Liver (tissue), 3 donors: ENCODE data around the gene UGCG.

Experiments
- EGR1 ChIP-seq, 2 donors: IDR thresholded peaks; 2 replicates each; pipeline ENCODE4 v1.6.1; 2016 to 2018; ENCODE audit warnings: antibody characterized with exemption in 2 of 2, low read depth in 2 of 2
- GABPA ChIP-seq, 2 donors: IDR thresholded peaks in 1 of 2; conservative IDR thresholded peaks in 1 of 2; 2 replicates each; pipeline ENCODE4 v1.6.1; 2016; ENCODE audit warnings: antibody characterized with exemption in 2 of 2, mild to moderate bottlenecking in 1 of 2, moderate library complexity in 1 of 2
- JUND ChIP-seq, 2 donors: IDR thresholded peaks; 2 replicates each; pipeline ENCODE4 v1.6.1; 2016; ENCODE audit warnings: antibody characterized with exemption in 2 of 2
- REST ChIP-seq: IDR thresholded peaks from 2 replicates; pipeline ENCODE4 v1.6.1; 2016; ENCODE audit warnings: antibody characterized with exemption, mild to moderate bottlenecking
- SP1 ChIP-seq: IDR thresholded peaks from 2 replicates; pipeline ENCODE4 v1.6.1; 2018; ENCODE audit warnings: antibody characterized with exemption, mild to moderate bottlenecking
- TAF1 ChIP-seq: conservative IDR thresholded peaks from 2 replicates; pipeline ENCODE4 v1.6.1; 2016; ENCODE audit warnings: antibody characterized with exemption, mild to moderate bottlenecking
- YY1 ChIP-seq: IDR thresholded peaks from 2 replicates; pipeline ENCODE4 v1.6.1; 2016; ENCODE audit warnings: antibody characterized with exemption, mild to moderate bottlenecking
- TF ChIP-seq, protein P1 (sequence below): fragments of 150-350 bp; IDR thresholded peaks from 2 replicates; pipeline ENCODE4 v1.5.1; 2017; ENCODE audit warnings: improper control_type of control experiment, low read depth, low read length; ENCODE audit not compliant: missing input control
- TF ChIP-seq, protein P2 (sequence below): IDR thresholded peaks from 2 replicates; pipeline ENCODE4 v1.6.1; 2016; ENCODE audit warnings: antibody characterized with exemption
- donor health status: healthy.
- donor health status: healthy.

GRCh38 chr9:111949919-111950318, 53.3 kb downstream of the UGCG start:
- TF ChIP-seq, protein P1, sequence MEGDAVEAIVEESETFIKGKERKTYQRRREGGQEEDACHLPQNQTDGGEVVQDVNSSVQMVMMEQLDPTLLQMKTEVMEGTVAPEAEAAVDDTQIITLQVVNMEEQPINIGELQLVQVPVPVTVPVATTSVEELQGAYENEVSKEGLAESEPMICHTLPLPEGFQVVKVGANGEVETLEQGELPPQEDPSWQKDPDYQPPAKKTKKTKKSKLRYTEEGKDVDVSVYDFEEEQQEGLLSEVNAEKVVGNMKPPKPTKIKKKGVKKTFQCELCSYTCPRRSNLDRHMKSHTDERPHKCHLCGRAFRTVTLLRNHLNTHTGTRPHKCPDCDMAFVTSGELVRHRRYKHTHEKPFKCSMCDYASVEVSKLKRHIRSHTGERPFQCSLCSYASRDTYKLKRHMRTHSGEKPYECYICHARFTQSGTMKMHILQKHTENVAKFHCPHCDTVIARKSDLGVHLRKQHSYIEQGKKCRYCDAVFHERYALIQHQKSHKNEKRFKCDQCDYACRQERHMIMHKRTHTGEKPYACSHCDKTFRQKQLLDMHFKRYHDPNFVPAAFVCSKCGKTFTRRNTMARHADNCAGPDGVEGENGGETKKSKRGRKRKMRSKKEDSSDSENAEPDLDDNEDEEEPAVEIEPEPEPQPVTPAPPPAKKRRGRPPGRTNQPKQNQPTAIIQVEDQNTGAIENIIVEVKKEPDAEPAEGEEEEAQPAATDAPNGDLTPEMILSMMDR: no peak
- no peak for TF ChIP-seq YY1
- TF ChIP-seq, protein P2, sequence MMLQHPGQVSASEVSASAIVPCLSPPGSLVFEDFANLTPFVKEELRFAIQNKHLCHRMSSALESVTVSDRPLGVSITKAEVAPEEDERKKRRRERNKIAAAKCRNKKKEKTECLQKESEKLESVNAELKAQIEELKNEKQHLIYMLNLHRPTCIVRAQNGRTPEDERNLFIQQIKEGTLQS: no peak
- TF ChIP-seq GABPA (IDR thresholded peaks at IDR 0.05 in 1 of 2, conservative IDR thresholded peaks at IDR 0.05 in 1 of 2): no peak
- TF ChIP-seq TAF1: no peak
- TF ChIP-seq SP1: no peak
- no peak for TF ChIP-seq EGR1 (IDR thresholded peaks at IDR 0.05; ENCODE audit: low read depth in 2 of 2)
- TF ChIP-seq REST: no peak
- no peak for TF ChIP-seq JUND (IDR thresholded peaks at IDR 0.05)
